Activated naive CD4-positive, alpha-beta T cell treated with anti-CD3 and anti-CD28 coated beads, Interleukin-2, amount 50 U/mL, for 72 hours (primary cell): ENCODE data around the gene TSKU. TPM values are rescaled to one million over a fixed set of nuclear protein-coding genes. Genes with fewer than 3 reads are reported as not detected.
"Not testable (repeated sequence)": the region's sequence is repeated elsewhere in the genome, so short reads cannot be mapped to it uniquely, and the experiment has no call there.

Experiments
- ATAC-seq, 2 donors: fragments of 150-1000 bp; cut with Tn5 transposase; 2 replicates each; pipeline ENCODE4 v1.10.0; 2021; ENCODE audit warnings: mild to moderate bottlenecking in 2 of 2, moderate library complexity in 2 of 2
- DNase-seq, 2 donors: peaks; one replicate each; pipeline ENCODE4 v3.0.0; 2021 to 2022; ENCODE audit warnings: low spot score in 2 of 2
- H3K27ac Mint-ChIP-seq, 2 donors: one replicate each; pipeline ENCODE4 v1.8.0; 2022; ENCODE audit warnings: mild to moderate bottlenecking in 2 of 2, mixed read lengths in 2 of 2
- H3K36me3 Mint-ChIP-seq, 2 donors: one replicate each; pipeline ENCODE4 v1.8.0; 2022; ENCODE audit warnings: mixed read lengths in 2 of 2
- H3K9me3 Mint-ChIP-seq, 2 donors: one replicate each; pipeline ENCODE4 v1.8.0; 2022; ENCODE audit warnings: mixed read lengths in 2 of 2
- total RNA-seq, 2 donors: library from RNA; stranded (reverse); gene quantifications; one replicate each; pipeline ENCODE4 v1.2.3, GENCODE V29; 2022

Gene TSKU, protein sequence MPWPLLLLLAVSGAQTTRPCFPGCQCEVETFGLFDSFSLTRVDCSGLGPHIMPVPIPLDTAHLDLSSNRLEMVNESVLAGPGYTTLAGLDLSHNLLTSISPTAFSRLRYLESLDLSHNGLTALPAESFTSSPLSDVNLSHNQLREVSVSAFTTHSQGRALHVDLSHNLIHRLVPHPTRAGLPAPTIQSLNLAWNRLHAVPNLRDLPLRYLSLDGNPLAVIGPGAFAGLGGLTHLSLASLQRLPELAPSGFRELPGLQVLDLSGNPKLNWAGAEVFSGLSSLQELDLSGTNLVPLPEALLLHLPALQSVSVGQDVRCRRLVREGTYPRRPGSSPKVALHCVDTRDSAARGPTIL
- total RNA-seq = 10 to 100 TPM in 1 of 2 donors, not detected in 1; 17.3 TPM

DNA sequence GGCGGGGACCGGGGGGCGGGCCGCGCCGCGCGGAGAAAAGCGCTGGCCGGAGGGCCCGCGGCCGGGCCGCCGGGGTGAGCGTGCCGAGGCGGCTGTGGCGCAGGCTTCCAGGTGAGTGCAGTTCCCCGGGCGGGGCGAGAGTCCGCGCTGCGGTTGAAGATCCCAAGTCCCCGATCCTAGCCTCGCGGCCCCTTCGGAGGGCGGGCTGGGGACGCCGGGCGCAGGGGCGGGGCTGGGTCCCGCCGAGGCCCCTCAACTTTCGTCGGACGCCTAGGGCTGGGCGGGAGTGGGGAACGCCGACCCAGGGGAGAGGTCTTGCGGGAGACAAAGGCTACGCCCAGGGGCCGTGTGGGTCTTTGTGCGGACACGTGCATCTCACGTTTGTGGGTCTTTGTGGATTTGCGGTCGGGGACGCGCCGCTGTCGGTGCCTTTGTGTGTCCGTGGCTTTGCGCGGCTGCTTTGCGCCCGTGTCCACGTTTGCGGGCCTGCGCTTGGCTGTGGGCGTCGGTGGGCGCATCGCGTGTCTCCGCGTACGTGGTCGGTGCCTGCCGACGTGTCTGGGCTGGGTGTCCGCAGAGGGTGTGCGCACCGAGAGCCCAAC, at the start of gene TSKU:
Gene TSKU, plus strand, starts transcription at position 63 of the 602 bp plus-strand sequence. CDS start 12,261 bp downstream, outside the sequence.
- H3K27ac Mint-ChIP-seq = peak within 1 kb of the TSS in 1 of 2 donors; percentile 66

DNA sequence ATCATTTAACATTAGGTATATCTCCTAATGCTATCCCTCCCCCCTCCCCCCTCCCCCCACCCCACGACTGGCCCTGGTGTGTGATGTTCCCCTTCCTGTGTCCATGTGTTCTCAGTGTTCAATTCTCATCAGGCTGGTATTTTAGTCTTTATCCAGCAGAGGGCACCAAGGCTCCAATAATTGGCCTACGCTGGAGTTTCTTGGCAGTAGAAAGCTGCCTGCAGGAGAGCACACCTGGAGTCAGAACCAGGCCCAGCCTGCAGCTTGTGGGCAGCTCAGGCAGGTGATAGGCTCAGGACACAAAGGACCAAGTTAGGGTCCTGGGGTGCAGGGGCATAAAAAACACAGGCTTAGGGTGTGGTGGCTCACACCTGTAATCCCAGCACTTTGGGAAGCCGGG, 49.2 kb upstream of the TSKU start:
- not testable (repeated sequence) for H3K9me3 Mint-ChIP-seq, H3K27ac Mint-ChIP-seq, H3K36me3 Mint-ChIP-seq
- DNase-seq = peak in 1 of 2 donors; percentile 65
- ATAC-seq = peak; percentile 51 to 88

More for the DNA sequence above, at the start of gene TSKU:
- Mint-ChIP-seq H3K36me3 (peaks cover 6% of the 10 kb centered on the region in 2 donors), H3K9me3 (peaks cover 1 to 4% of the 10 kb centered on the region in 2 donors)
- DNase-seq = no peak
- peak; percentile 13 to 23 for ATAC-seq

DNA sequence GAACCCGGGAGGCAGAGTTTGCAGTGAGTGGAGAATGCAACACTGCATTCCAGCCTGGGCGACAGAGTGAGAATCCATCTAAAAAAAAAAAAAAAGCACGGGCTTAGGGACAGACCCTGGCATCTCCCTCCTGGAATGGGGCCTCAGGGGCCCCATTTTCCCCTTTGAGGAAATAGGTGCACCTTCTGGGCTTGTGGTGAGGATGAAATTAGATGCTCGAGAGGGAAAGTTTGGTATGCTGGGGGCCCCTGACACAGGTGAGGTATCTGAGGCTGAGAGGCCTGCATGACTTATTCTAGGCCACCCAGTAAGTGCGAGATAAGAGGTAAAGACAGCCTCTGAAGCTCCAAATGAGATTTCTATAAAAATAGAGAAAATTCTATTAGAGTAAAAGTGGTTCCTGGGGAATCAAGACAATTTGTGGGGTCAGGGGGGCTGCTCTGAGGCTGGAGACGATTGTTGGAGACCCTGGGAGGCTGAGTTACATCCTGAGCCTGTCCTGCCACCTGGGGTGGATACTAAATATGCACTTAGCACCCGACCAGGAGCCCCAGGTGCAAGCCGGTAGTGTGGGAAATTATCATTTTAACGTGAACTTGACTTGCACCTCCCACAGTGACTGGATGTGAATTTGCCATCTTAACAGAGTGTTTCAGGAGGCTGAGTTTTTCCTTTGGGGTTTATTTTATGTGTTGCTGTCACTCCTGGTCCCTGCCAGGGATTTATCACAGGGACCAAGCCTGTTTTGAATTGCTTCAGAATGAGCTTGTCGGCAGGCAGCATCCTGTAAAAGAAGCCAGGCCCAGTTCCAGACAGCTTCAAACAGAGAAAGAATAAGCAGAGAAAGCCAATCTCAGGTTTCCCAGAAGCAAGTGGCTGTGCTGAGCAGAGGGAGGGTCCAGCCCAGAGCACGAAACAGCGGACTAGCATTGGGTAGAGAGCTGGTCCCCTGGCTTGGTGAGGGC, 48.4 kb upstream of the TSKU start:
- Mint-ChIP-seq H3K27ac (no peak overlapping the region), H3K36me3 (no peaks in the 10 kb centered on the region), H3K9me3 (no peaks in the 10 kb centered on the region)
- DNase-seq (no peak), ATAC-seq (no peak)

DNA sequence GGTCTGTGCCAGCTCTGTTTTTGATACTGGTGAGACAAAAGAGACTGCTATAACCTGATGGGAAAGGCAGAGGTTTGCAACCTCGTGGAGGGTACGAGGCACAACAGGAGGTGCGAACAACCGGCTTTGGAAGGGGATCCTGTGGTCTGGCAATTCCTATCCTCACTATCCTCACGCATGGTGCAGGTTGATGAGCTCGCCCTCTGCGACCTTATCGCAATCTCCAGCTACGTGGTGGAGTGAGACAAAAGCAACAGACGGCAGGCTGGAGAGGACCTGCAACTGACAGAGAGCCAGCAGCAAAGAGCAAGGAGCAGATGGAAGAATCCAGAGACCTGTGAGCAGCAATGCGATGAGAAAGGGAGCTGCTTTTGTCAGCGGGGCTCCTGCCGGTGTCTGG, 47.3 kb upstream of the TSKU start:
- H3K27ac Mint-ChIP-seq = no peak overlapping the region
- ATAC-seq (no peak), DNase-seq (no peak)
- no peaks in the 10 kb centered on the region for H3K36me3 Mint-ChIP-seq
- no peaks in the 10 kb centered on the region for H3K9me3 Mint-ChIP-seq

DNA sequence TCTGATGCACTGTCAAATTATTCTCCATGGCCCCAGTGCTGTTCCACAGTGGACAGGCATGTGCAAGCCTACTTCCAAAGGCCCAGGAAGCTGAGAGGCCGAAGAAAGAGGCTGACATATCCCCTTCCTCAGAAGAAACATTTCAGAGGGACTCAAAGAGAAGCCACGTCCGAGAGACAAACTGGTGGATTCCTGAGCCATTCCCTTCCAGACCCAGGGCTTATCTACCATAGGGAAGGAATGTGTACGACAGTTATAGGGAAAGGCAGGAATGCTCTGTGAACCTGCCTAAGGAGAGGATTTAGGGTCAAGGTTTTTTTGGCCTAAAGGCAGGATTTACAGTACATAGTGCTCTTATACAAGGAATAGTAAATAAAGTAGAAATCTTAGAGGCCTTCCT, 46.9 kb upstream of the TSKU start:
- H3K27ac Mint-ChIP-seq = no peak overlapping the region
- H3K9me3 Mint-ChIP-seq = no peaks in the 10 kb centered on the region
- no peaks in the 10 kb centered on the region for H3K36me3 Mint-ChIP-seq
- no peak for DNase-seq
- no peak for ATAC-seq

DNA sequence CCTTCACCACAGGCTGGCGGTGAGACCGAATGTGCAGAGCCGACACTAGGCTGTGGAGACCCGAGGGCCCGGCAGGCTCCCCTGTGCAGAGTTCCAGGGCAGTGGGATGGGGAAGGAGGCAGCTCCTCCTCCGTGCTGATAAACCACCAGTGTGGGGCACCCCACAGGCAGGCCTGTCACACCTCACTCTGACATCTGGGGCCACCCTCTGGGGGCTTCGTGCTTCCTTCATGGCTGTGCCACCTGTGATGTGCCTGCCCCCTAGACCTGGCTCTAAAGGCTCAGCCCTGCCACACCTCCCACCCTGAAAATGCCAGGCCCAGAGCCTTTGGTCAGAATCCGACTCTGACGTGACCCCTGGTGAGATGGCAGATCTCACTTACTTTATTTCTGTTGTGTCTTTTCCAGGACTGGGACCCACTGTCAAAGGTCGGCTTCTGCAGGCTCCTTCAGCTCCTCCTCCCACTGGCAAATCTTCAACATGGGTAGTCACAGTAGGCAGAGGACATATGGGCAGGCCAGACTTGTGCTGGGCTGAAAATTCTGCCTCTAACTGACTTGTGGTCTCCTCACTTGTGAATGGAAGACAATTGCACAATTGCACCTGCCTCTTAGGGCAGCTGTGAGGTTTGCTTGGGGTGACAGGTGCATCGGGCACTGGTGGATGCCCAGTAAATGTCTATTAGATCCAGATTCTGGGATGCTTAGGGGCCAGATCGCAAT, 46.2 kb upstream of the TSKU start:
- ATAC-seq = no peak
- H3K36me3 Mint-ChIP-seq = no peaks in the 10 kb centered on the region
- H3K27ac Mint-ChIP-seq = no peak overlapping the region

DNA sequence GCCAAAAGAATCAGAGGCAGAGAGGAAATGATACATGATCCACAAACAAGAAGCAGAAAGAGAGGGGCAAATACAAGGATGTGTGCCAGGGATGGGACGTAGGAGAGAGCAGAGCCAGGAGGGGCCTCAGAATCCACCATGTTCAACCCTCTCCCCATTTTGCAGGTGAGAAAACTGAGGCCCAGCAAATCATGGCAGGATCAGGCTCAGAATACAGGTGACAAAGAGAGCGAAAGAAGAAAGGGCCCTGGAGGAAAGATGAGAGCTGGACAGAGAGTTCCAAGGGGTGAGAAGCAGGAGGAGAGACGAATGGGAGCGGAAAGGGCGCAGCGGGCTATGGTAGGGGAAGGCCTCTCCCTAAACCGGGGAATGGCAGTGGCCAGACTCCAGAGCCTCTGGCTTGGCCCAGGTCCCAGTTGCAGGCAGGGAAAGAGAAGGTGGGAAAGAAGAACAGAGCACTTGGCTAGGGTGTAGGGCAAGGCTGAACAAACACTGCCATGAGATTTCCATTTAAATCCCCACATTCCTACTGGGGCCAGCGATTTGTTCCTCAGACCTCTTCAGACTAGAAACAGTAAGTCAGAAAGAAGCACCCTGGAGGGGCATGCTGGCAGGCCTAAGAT, 44.4 kb upstream of the TSKU start:
- ATAC-seq = no peak
- DNase-seq = no peak
- no peaks in the 10 kb centered on the region for H3K36me3 Mint-ChIP-seq
- H3K27ac Mint-ChIP-seq = no peak overlapping the region
- no peaks in the 10 kb centered on the region for H3K9me3 Mint-ChIP-seq

More for the DNA sequence above, 46.2 kb upstream of the TSKU start:
- no peaks in the 10 kb centered on the region for H3K9me3 Mint-ChIP-seq
- no peak for DNase-seq

DNA sequence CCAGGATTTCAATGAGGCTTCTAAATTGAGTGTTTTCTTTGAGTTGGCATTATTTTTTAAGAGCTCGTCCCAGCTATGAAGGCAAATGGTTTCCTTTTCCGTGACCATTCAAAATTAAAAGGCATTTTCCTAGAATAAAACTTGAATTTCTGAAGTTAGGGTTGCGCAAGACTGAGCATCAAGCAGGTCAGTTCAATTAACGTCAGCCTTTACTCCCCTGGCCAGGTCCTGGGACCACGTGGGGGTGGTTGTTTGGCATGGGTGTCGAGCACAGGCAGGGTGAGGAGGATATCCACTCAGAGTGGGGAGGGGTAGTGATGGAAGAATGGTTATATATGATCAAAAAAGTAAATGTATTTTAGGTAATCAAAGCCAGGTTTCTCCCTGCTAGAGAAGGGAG, 43.4 kb upstream of the TSKU start:
- Mint-ChIP-seq H3K27ac (no peak overlapping the region), H3K9me3 (no peaks in the 10 kb centered on the region), H3K36me3 (no peaks in the 10 kb centered on the region)
- DNase-seq (no peak), ATAC-seq (no peak)

DNA sequence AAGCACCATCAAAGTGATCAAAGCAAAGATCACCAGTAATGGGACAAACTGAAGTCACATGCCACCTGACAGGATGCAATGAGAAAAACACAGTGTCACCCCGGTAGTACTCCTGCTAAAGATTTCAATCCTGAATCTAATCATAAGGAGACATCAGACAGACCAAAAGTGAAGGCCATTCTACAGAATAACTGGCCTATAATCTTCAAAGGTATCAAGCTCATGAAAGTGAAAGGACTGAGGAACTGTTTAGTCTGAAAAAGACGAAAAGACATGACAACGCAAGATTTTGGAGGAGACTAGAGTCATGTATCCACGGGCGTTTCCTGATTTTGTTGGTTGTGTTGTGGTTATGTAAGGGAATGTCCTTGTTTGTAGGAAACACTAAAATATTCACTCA, 42.4 kb upstream of the TSKU start:
- Mint-ChIP-seq H3K9me3 (no peaks in the 10 kb centered on the region), H3K27ac (no peak overlapping the region), H3K36me3 (no peaks in the 10 kb centered on the region)
- ATAC-seq (no peak), DNase-seq (no peak)

DNA sequence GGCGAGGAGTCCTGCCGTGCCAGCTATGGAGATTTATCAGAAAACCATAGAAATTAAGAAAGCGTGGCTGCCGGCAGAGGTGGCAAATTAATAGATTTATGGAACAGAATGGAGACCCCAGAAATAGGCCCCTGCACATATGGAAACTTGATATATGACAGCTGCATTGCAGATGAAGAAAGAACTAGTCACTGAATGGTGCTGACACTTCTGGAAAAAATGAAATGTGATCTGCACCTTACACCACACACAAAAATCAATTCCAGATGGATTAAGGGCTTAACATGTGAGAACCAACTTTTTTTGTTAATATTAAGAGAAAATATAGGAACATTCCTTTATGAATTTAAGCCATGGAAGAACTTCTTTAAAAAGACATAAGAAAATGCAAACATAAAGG, 40.3 kb upstream of the TSKU start:
- H3K36me3 Mint-ChIP-seq = no peaks in the 10 kb centered on the region
- no peaks in the 10 kb centered on the region for H3K9me3 Mint-ChIP-seq
- ATAC-seq (no peak), DNase-seq (no peak)
- no peak overlapping the region for H3K27ac Mint-ChIP-seq

DNA sequence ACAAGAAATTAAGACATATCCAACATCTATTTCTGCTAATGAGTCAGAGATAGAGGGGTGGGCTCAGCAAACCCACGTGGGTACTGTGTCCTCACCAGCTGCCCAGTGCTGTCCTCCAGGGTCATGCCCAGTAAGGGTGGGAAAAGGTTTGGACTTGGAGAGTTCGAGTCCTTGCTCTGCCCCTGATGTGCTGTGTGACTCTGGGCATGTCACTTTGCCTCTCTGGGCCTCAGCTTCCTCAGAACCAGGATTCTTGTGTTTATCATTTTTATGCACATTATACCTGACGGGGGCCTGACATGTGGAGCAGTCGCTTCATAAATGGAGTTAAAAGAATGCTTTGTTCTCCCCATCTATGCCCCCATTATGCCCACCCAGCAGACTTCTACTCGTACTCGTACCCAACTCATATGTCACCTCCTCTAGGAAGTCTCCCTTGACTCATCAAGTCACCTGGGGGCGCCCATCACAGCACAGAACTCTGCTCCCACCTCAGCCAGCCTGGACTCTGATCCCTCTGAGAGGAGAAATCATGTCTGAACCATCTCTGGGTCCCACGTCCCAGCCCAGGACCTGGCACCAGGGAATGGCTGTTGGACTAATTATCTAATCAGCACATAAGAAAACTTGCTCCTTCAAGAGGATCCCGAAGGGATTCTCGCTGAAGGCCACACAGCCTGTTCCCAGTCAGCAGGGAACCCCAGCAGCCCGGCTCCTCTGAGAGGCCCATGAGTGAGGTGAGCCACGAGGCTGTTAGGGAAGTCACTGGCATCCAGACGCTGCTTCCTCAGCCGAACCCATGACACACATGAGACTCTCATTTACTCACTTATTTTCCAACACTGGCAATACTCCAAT, 38.7 kb upstream of the TSKU start:
- Mint-ChIP-seq H3K9me3 (no peaks in the 10 kb centered on the region), H3K36me3 (no peaks in the 10 kb centered on the region), H3K27ac (no peak overlapping the region)
- ATAC-seq (no peak), DNase-seq (no peak)

DNA sequence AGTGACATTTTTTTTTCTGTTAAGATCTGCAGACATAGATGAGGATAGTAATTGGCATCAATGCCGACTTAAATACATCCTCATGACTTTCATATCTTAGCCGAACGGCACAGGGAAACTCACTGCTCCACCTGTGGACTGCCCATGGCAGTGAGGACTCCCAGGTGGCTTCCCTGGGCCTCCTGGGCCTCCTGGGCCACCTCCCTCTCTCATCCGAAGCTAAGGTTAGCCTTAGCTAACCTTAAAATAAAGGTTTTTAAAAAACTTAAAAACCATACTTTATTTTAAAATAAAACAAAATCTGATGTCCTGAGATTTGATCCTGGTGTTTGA, 38.1 kb upstream of the TSKU start:
- Mint-ChIP-seq H3K9me3 (no peaks in the 10 kb centered on the region), H3K36me3 (no peaks in the 10 kb centered on the region), H3K27ac (peak overlapping the region in 1 of 2 donors; percentile 38)
- no peak for ATAC-seq
- no peak for DNase-seq

DNA sequence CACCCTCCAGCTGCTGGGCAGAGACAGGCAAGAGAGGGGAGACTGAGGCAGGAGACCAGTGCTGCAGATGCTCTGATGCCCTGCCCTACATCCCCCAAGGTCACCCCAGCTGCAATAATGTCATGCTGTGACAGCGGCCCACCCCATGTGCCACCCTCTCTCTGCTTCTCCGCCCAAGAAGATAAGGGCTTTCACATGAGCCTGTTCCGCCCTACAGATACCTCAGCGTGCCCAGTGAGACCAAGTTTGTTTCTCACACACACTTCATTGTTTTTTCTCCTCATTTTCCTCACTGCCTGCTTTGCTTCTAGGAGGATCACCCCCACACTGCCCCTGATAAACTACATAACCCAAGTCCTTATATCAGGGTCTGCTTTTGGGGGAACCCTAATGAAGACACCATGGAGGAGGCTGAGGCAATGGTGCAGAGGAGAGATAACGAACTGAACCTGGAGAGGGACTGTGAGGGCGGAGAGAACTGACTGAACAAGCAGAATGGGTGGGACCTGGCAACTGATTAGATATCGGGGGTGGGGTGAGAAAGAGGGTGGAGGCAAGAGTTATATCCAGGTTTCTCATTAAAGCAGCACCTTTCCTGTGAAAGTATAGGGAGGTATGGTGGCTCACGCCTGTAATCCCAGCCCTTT, 37.5 kb upstream of the TSKU start:
- H3K9me3 Mint-ChIP-seq = no peaks in the 10 kb centered on the region
- DNase-seq = no peak
- no peak for ATAC-seq
- H3K27ac Mint-ChIP-seq = no peak overlapping the region
- H3K36me3 Mint-ChIP-seq = no peaks in the 10 kb centered on the region

DNA sequence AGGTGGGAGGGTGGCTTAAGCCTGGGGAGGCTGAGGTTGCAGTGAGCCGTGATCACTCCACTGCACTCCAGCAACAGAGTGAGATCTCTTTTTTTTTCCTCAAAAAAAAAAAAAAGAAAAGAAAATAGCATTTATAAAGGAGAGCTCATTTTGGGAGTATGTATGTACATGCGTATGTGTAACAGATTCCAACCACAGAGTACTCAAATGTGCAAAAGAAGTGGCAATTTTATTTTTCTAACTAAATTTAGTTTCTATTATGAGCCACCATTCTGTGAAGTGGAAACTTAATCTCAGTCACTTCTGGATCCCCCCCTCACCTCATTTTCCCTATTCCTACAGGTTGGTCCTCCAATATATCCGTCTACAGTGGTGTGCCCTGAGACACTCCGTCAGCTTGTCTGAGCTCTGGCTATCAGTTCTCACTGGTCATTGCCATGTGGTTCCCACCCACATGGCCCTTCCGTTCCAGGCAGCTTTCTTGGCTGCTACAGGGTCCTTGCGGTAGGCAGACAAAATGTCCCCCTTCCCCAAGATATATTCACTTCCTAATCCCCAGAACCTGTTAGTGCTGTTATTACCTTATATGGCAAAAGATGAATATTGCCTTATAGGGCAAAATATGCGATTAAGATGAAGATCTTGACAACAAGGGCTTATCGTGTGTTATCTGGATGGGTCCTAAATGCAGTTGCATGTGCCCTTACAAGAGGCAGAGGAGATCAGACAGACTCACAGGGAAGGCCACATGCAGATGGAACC, 35.8 kb upstream of the TSKU start:
- ATAC-seq (no peak), DNase-seq (no peak)
- no peak overlapping the region for H3K27ac Mint-ChIP-seq
- no peaks in the 10 kb centered on the region for H3K36me3 Mint-ChIP-seq
- H3K9me3 Mint-ChIP-seq = no peaks in the 10 kb centered on the region
